Left cardiac atrium (tissue), 4 donors: ENCODE results near the gene TNFRSF21. TPM values are rescaled to one million over a fixed set of nuclear protein-coding genes. Genes with fewer than 3 reads are reported as not detected.

ENCODE experiments used
- ATAC-seq, 2 donors: fragments of 200-7000 bp; cut with Tn5 transposase; one replicate each; pipeline ENCODE4 v1.9.1; 2020; ENCODE audit warnings: mild to moderate bottlenecking in 2 of 2, moderate library complexity in 2 of 2
- DNase-seq: peaks from one replicate; pipeline ENCODE4 v3.0.0-alpha.2; 2020
- intact Hi-C, 2 donors: fragments of 100-400 bp; cut with DNase I; formaldehyde crosslinking; loops; one replicate each; pipeline versions ENCODE4 v1.14.1 to v1.15.1; 2022 to 2023
- total RNA-seq, 2 donors: library from RNA; stranded (reverse); fragmentation: NEBNext Ultra II Directional; extraction: Animal tissue kit (Norgen Biotek cat#: 25700); gene quantifications; one replicate each; pipeline ENCODE4 v1.2.1, GENCODE V29; 2021
- donor health status: DM: no; HTN: yes; CAD: no.
- donor health status: DM: no; HTN: yes; CAD: no; lungs with severe emphysema.
- donor health status: DM: yes; HTN: yes; CAD: no.
- donor health status: Dilated cardiomyopathy.

Gene TNFRSF21
- total RNA-seq, 2 donors from 2014 or later, result 12.1 to 24.4 TPM

- DNase-seq (no peak), ATAC-seq (no peak)
- intact Hi-C loops, result no loop called here
Measured at GRCh38 chr6:47197682-47198640, 111.7 kb downstream of the TNFRSF21 start.

DNA sequence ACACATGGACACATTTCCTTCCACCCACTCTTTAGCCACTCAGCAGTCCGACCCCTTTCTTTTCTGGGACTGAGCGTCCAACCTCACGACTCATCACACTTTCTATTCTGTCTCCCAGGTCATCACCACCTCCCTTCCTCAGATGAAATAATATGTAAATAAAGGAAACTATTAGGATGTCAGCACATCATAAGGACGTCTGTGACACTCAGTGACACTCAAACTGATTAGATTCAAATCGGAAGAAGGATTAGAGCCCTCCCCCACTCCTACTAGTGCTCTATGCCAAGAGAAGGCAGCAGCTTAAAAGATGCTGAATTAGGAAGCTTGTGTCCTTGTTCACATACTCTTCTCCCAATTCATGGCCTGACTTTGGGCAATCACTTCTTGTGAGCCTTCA lies 113.6 kb downstream of the TNFRSF21 start:
- DNase-seq, result no peak
- no peak for ATAC-seq
- intact Hi-C loops, result no loop called here

GRCh38 chr6:47195011-47195650 lies 114.6 kb downstream of the TNFRSF21 start:
- DNase-seq, result peak; percentile 29

DNA sequence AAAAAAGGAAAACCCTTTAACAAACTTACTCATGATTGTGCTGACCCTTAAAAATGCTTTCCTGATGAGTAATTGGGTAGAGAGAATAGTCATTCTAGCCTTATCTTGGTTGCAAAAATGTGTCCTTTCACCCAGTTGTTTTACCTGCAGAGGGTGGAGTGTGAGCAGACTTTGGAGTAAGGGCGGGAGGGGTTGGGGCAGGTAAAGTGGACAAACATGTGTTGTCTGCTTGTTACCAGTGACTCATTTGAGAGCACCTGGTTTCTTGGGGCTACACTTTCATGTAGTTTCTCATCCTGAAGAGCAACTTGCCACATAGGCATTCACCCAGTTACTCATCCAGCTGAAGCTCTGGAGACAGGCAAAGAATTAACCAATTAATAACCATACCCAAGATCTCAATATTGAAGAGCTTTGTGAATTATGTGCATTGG lies 121.1 kb downstream of the TNFRSF21 start:
- ATAC-seq, result peak in 1 of 2 donors; percentile 84
- intact Hi-C loops, result no loop called here
- no peak for DNase-seq

More at GRCh38 chr6:47195011-47195650, 114.6 kb downstream of the TNFRSF21 start:
- intact Hi-C loops, result no loop called here
- ATAC-seq, result peak; percentile 71 to 88

DNA sequence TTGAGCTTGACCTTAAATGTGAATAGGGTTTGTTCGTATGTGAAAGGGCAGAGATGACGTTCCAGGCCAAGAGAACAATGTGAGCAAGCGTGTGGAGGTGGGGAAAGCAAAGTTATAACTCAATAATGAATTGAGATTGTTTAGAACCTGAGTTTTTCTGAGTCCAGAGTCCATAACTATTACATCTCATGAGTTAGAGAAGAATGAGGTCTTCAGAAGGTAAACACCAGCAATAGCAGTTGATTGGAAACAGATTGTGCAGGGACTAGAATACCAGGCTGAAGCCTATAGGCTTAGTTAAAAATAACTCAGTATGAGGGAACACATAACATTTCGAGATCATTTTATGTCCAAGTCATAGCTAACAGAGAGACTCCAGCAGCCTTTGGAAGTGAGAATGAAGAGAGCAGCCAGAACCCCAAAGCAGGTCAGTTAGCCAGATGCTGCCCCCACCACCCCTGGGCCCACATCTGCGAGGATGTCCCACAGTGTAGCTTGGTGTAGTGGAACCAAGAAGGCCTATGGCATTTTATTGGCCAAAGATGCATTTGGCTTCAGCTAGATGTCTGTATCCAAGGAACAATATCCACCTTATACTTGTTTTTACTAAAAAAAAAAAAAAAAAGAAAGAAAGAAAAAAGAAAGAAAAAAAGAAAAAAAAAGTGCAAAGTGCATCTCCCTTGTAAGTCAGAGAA lies 121.7 kb downstream of the TNFRSF21 start:
- ATAC-seq (no peak), DNase-seq (no peak)
- intact Hi-C loops, result no loop called here

DNA sequence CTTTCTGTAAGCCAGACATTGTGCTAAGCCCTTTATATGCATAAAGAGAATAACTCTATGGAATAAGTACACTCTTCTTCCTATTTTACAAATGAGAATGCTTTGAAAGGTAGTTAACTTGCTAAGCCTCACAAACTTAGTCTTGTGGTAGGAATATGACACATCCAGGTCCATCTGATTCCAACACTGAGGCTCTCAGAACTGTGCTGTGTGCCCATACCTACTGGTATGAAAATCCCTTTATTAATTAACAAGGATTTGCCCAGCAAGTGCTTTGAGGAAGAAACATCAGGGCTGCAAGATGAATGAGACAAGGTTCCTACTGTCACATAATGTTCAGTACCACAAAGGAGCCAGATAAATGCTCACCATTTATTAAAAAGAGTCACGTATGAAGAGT lies 122.6 kb downstream of the TNFRSF21 start:
- ATAC-seq, result no peak
- intact Hi-C loops, result no loop called here

DNA sequence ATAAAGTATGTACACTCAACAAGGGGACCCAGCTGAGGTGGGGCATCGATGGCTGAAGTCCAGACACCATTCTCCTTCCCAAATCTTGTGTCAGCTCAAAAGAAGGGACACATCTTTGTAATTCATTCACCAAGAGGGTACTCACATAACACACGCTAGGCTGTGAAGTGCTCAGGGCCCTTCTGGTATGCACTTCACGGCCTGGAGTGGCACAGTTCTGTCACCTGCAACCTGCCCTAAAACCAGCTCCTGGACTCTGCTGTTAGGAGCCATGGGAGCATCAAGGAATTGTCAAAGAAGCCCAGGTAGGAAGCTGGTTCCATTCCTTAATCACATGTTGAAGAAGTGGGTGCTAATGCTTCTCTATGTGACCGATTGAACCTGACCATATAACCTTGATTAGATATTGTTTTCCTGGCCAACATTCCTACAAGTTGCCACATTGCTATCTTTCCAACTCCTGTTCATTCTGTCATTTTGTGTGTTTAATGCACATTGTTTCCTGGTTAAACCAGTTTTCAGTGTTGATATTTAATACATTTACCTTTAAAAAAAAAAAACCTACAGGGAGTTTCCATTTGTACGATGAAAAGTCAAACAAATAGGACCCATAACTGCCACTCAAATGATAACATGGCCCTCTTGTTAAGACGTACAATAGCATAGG lies 127.3 kb downstream of the TNFRSF21 start:
- intact Hi-C loops, result no loop called here
- no peak for DNase-seq
- ATAC-seq, result no peak

More for the DNA sequence above, 122.6 kb downstream of the TNFRSF21 start:
- no peak for DNase-seq

DNA sequence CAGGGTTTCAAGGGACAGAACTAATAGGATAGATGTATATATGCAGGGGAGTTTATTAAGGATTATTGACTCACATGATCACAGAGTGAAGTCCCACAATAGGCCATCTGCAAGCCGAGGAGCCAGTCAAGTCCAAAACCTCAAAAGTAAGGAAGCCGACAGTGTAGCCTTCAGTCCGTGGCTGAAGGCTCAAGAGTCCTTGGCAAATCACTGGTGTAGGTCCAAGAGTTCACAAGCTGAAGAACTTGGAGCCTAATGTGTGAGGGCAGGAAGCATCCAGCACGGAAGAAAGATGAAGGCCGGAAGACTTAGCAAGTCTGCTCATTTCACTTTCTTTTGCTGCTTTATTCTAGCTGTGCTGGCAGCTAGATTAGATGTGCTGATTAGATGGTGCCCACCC lies 128.0 kb downstream of the TNFRSF21 start:
- intact Hi-C loops, result no loop called here
- DNase-seq, result no peak
- no peak for ATAC-seq

Other genes with a start within 250 kb of the TNFRSF21 start
- 10 to 100 TPM; 12.5 to 16.7 TPM for gene CD2AP, start 167.9 kb upstream of the TNFRSF21 start, total RNA-seq